Mucosa of descending colon (tissue), 3 donors: ENCODE data around the gene TGFB1I1. TPM values are rescaled to one million over a fixed set of nuclear protein-coding genes. Genes with fewer than 3 reads are reported as not detected.

Source experiments
- ATAC-seq: fragments of 200-7000 bp; cut with Tn5 transposase; one replicate; pipeline ENCODE4 v1.9.1; 2020; ENCODE audit warnings: mild to moderate bottlenecking, moderate library complexity
- DNase-seq, 3 donors: peaks; one replicate each; pipeline ENCODE4 v3.0.0-alpha.2; 2020
- H3K36me3 ChIP-seq: fragments of 200-600 bp; one replicate; pipeline ENCODE4 v1.8.0; 2021; ENCODE audit warnings: low read depth, mild to moderate bottlenecking
- H3K4me1 ChIP-seq: fragments of 200-600 bp; one replicate; pipeline ENCODE4 v1.8.0; 2021; ENCODE audit warnings: low read depth, mild to moderate bottlenecking
- H3K4me3 ChIP-seq: fragments of 200-600 bp; one replicate; pipeline ENCODE4 v1.8.0; 2021; ENCODE audit warnings: mild to moderate bottlenecking
- H3K9me3 ChIP-seq: fragments of 200-600 bp; one replicate; pipeline ENCODE4 v1.8.0; 2021; ENCODE audit warnings: mild to moderate bottlenecking
- intact Hi-C, 2 donors: fragments of 100-400 bp; cut with DNase I in 1 of 2; cut with micrococcal nuclease in 1 of 2; formaldehyde crosslinking; loops; one replicate each; pipeline versions ENCODE4 v1.11.0 to v1.11.1; 2022; cut with DNase I, micrococcal nuclease
- total RNA-seq, 3 donors: library from RNA; stranded (reverse); fragmentation: NEBNext Ultra II Directional in 2 of 3; extraction: Animal tissue kit (Norgen Biotek cat#: 25700) in 2 of 3; gene quantifications; one replicate each; pipeline versions ENCODE4 v1.2.1 to v1.2.4, GENCODE V29; 2021 to 2023
- TF ChIP-seq, protein P1 (sequence below): fragments of 200-600 bp; IDR thresholded peaks from one replicate; pipeline ENCODE4 v1.8.0; 2022; ENCODE audit warnings: antibody characterized with exemption, mild to moderate bottlenecking
- donor health status: DM: no; HTN: no; CAD: no; lungs with moderate emphysema.
- donor health status: DM: no; HTN: no; CAD: no.
- donor health status: DM: no; HTN: yes; CAD: no.

The TGFB1I1 gene
- total RNA-seq, 3 donors from 2014 or later: 7.8 to 227 (median 26.1) TPM

DNA sequence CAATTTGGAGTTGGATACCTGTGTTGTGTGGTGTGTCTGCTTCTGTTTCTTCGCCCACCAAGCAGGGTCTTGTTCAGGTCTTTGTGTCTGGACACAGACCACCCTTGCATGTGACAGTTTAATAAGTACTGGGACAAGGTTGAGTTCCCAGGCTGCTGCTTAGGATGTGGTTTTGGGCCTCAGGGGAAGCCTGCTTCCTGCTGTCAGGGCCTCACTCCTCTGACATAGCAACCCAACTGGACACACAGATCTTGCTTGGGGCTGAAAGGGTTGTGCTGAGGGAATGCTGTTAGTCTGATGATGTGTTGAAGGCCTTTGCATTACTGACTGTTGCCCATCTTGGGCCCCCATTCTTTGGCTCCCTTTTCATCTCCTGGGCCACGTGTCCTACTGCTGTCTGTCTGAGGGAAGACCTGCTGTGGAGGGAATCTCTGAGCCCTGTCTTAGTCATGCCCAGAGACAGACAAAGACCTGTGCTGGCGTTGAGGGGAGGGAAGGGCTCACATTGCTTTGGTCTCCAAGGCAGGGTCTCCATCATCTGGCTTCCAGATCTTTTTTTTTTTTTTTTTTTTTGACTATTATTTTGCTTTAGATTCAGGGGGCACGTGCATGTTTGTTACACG lies 4.7 kb upstream of the TGFB1I1 start:
- Histone ChIP-seq H3K9me3 (no peaks in the 10 kb centered on the region), H3K36me3 (no peaks in the 10 kb centered on the region), H3K4me3 (no peak overlapping the region), H3K4me1 (peaks cover 7% of the 10 kb centered on the region)
- peak; percentile 22 for ATAC-seq
- intact Hi-C loops: no loop called here
- TF ChIP-seq, protein P1, sequence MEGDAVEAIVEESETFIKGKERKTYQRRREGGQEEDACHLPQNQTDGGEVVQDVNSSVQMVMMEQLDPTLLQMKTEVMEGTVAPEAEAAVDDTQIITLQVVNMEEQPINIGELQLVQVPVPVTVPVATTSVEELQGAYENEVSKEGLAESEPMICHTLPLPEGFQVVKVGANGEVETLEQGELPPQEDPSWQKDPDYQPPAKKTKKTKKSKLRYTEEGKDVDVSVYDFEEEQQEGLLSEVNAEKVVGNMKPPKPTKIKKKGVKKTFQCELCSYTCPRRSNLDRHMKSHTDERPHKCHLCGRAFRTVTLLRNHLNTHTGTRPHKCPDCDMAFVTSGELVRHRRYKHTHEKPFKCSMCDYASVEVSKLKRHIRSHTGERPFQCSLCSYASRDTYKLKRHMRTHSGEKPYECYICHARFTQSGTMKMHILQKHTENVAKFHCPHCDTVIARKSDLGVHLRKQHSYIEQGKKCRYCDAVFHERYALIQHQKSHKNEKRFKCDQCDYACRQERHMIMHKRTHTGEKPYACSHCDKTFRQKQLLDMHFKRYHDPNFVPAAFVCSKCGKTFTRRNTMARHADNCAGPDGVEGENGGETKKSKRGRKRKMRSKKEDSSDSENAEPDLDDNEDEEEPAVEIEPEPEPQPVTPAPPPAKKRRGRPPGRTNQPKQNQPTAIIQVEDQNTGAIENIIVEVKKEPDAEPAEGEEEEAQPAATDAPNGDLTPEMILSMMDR: no peak
- DNase-seq: peak in 1 of 3 donors; percentile 20

DNA sequence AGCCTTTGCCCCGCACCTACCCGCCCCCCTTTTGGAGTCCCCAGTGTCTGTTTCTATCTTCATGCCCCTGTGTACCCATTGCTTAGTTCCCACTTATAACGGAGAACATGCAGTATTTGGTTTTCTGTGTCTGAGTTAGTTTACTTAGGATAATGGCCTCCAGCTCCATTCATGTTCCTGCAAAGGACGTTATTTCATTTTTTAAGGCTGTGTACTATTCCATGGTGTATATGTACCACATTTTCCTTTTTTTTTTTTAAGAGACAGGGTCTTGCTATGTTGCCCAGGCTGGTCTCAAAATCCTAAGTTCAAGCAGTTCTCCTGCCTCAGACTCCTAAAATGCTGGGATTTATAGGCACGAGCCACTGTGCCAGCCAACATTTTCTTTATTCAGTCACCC lies 4.1 kb upstream of the TGFB1I1 start:
- DNase-seq (peak in 1 of 3 donors; percentile 1), ATAC-seq (no peak)
- H3K4me1 ChIP-seq: peaks cover 7% of the 10 kb centered on the region
- H3K9me3 ChIP-seq: no peaks in the 10 kb centered on the region
- intact Hi-C loops: no loop called here
- TF ChIP-seq, protein P1: no peak
- no peak overlapping the region for H3K4me3 ChIP-seq
- H3K36me3 ChIP-seq: no peaks in the 10 kb centered on the region

DNA sequence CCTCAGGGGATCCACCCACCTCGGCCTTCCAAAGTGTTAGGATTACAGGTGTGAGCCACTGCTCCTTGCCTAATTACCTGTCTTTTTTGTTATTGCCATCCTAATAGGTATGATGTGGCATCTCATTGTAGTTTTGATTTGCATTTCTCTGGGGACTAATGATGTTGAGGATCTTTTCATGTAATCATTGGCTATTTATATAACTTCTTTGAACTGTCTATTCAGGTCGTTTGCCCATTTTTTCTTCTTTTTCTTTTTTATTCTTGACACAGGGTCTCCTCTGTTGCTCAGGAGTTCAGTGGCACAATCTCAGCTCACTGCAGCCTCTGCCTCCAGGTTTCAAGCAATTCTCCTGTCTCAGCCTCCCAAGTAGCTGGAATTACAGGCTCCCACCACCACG lies 1.3 kb upstream of the TGFB1I1 start:
- H3K9me3 ChIP-seq: no peaks in the 10 kb centered on the region
- H3K4me3 ChIP-seq: no peak overlapping the region
- no peaks in the 10 kb centered on the region for H3K36me3 ChIP-seq
- DNase-seq (no peak), ATAC-seq (no peak)
- intact Hi-C loops: no loop called here
- TF ChIP-seq, protein P1: no peak
- H3K4me1 ChIP-seq: peaks cover 8% of the 10 kb centered on the region

DNA sequence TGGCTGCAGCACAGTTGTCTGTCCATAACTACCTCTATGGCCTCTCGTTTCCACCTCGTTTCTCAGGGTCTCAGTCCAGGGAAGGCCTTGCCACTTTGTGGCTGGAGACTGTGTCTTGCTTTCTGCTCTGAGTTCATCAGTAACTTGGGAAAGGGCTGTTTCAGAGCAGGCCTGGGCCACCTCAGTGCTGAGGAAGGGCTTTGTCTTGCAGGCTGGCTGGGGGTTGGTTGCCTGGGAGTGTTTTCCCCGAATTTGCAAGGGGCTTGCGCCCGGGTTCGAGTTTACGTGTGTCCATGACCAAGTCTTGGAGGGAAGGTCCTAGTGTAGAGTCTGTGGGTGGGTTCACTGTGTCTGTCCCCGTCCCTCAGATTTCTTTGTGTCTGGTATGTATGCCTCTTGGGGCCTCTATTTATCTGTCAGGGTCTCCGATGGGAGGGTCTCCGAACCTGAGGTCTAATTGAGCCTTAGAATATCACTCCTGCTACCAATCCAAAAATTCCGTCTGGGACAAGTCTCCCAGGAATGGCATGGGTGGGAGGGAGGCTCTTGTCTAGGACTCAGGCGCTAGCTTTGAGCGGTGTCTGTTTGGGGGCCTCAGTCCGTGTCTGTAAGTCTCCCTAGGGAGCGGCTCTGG lies 594 bp upstream of the TGFB1I1 start:
- H3K4me3 ChIP-seq: peak overlapping the region; percentile 28
- TF ChIP-seq, protein P1: no peak
- H3K9me3 ChIP-seq: no peaks in the 10 kb centered on the region
- DNase-seq (no peak), ATAC-seq (no peak)
- intact Hi-C loops: no loop called here
- H3K36me3 ChIP-seq: no peaks in the 10 kb centered on the region
- H3K4me1 ChIP-seq: peaks cover 14% of the 10 kb centered on the region

DNA sequence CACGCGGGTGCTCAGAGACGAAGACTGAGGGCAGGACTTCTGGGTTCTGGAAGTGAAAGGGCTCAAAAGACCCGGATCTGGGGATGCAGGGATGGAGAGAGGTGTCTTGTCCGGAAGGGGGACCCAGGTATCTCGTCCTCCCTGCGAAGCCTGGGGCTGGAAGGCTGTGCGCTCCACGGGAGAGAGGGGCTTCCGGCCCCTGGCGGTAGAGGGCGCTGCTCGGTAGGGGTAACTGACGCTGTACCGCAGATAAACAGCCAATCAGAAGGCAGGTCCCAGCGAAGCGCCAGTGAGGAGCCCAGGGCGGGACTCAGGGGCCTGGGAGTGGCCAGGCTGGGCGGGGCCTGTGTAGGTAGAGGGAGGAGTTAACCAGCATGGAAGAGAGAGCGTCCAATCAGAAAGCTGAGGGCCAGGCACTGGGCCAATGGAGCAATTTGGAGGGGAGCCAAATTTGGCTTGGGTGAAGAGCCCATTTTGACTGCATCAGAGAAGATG lies 804 bp downstream of the TGFB1I1 start:
- no peak overlapping the region for H3K4me3 ChIP-seq
- intact Hi-C loops: no loop called here
- peaks cover 15% of the 10 kb centered on the region for H3K4me1 ChIP-seq
- DNase-seq (peak; percentile 85 to 93 (median 92)), ATAC-seq (peak; percentile 62)
- H3K36me3 ChIP-seq: no peaks in the 10 kb centered on the region
- TF ChIP-seq, protein P1: peak; percentile 59
- no peaks in the 10 kb centered on the region for H3K9me3 ChIP-seq
